Activated T-helper 2 cell treated with anti-CD3 and anti-CD28 coated beads, Interferon-gamma antibody, Interleukin-2, Interleukin-4, amounts not matched to agents 10 μg/mL and 5 μg/mL and 100 μg/mL, durations not matched to agents 14 hours and 24 hours and 36 hours (primary cell): ENCODE data around the gene RFC2. TPM values are rescaled to one million over a fixed set of nuclear protein-coding genes. Genes with fewer than 3 reads are reported as not detected.
"Not testable (repeated sequence)": the region's sequence is repeated elsewhere in the genome, so short reads cannot be mapped to it uniquely, and the experiment has no call there.

Experiments used
- DNase-seq: peaks from one replicate; pipeline ENCODE4 v3.0.0; 2021; ENCODE audit warnings: low spot score
- H3K27ac Mint-ChIP-seq: one replicate; pipeline ENCODE4 v1.8.0; 2021; ENCODE audit warnings: mixed read lengths
- H3K27me3 Mint-ChIP-seq: one replicate; pipeline ENCODE4 v1.8.0; 2021; ENCODE audit warnings: low read depth, mixed read lengths
- H3K36me3 Mint-ChIP-seq: one replicate; pipeline ENCODE4 v1.8.0; 2021; ENCODE audit warnings: low read depth, mixed read lengths
- H3K4me1 Mint-ChIP-seq: one replicate; pipeline ENCODE4 v1.8.0; 2021; ENCODE audit warnings: low read depth, mixed read lengths
- H3K4me3 Mint-ChIP-seq: one replicate; pipeline ENCODE4 v1.8.0; 2021; ENCODE audit warnings: low read depth, mild to moderate bottlenecking, moderate library complexity, mixed read lengths
- H3K9me3 Mint-ChIP-seq: one replicate; pipeline ENCODE4 v1.8.0; 2021; ENCODE audit warnings: mixed read lengths
- intact Hi-C: fragments of 100-400 bp; cut with micrococcal nuclease; formaldehyde crosslinking; loops from one replicate; pipeline ENCODE4 v1.15.1; 2023
- total RNA-seq: library from RNA; stranded (reverse); gene quantifications from 2 replicates; pipeline ENCODE4 v1.2.3, GENCODE V29; 2022

Gene RFC2
- total RNA-seq, 1 donor from 2014 or later = 85.2 TPM

DNA sequence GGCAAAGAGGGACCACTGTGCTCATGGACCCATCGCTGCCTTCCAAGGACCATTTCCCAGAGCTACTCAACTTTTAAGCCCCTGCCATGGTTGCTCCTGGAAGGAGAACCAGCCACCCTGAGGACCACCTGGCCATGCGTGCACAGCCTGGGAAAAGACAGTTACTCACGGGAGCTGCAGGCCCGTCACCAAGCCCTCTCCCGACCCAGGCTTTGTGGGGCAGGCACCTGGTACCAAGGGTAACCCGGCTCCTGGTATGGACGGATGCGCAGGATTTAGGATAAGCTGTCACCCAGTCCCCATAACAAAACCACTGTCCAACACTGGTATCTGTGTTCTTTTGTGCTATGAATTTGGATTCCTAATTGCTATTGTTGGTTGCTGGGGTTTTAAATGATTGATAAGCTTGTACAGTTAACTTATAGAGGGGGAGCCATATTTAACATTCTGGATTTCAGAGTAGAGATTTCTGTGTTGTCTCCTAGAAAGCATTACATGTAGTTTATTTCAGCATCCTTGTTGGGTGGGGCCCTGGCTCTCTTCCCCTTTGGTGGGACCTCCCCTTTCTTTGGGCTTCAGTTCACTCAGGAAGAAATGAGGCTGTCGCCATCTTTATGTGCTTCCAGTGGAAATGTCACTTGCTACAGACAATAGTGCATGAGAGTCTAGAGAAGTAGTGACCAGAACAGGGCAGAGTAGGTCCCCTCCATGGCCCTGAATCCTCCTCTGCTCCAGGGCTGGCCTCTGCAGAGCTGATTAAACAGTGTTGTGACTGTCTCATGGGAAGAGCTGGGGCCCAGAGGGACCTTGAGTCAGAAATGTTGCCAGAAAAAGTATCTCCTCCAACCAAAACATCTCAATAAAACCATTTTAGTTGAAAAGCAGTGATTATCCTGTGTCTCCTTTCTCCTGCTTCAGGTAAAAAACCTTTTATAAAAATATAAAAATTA lies 25.0 kb downstream of the RFC2 start:
- no peak overlapping the region for H3K27ac Mint-ChIP-seq
- DNase-seq = no peak
- intact Hi-C loops = no loop called here
- H3K27me3 Mint-ChIP-seq = no peaks in the 10 kb centered on the region
- H3K9me3 Mint-ChIP-seq = no peaks in the 10 kb centered on the region
- H3K4me1 Mint-ChIP-seq = peaks cover 12% of the 10 kb centered on the region
- peaks cover 53% of the 10 kb centered on the region for H3K36me3 Mint-ChIP-seq
- no peak overlapping the region for H3K4me3 Mint-ChIP-seq

DNA sequence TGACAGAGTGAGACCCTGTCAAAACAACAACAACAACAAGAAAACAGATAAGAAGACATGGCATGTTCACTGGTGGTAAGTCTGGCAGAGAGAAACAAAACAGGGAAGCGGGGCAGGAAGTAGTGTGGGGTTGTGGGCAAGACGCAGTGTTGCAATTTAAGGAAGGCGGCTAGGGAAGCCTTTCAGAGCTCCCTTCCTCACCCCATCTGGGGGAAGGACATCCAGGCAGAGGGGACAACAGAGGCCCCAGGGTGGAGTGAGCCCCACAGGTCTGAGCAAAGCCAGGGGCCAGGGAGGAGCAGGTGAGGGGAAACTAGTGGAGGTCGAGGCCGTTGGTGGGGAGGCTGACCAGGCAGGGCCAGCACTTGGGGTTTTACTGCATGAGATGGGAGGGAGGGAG lies 27.6 kb downstream of the RFC2 start:
- DNase-seq = no peak

DNA sequence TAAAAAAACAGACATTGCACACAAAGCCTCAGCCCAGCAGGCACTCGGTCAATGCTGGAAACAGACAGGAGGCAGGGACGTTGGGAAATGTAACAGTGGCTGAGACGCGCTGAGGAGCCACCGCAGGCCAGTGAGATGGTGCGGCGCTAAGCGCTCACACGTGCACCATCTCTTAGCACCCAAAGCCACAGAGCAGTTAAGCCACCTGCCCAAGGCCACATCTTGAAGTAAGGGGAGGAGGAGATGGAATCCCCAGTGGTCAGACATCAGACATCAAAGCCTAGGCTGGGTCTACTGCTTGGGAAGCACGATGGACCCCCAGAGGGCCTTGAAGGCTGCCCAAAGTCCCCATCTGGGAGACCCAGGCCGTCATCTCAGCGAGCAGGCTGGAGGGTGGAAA lies 28.8 kb downstream of the RFC2 start:
- intact Hi-C loops = no loop called here
- DNase-seq = no peak
- H3K27me3 Mint-ChIP-seq = no peaks in the 10 kb centered on the region
- H3K27ac Mint-ChIP-seq = no peak overlapping the region
- no peak overlapping the region for H3K4me3 Mint-ChIP-seq
- H3K4me1 Mint-ChIP-seq = peaks cover 6% of the 10 kb centered on the region
- no peaks in the 10 kb centered on the region for H3K9me3 Mint-ChIP-seq
- H3K36me3 Mint-ChIP-seq = peaks cover 37% of the 10 kb centered on the region

More for the DNA sequence above, 27.6 kb downstream of the RFC2 start:
- no peaks in the 10 kb centered on the region for H3K9me3 Mint-ChIP-seq
- intact Hi-C loops = no loop called here
- peak overlapping the region; percentile 63 for H3K27ac Mint-ChIP-seq
- H3K36me3 Mint-ChIP-seq = peaks cover 48% of the 10 kb centered on the region
- H3K4me3 Mint-ChIP-seq = no peak overlapping the region
- no peaks in the 10 kb centered on the region for H3K27me3 Mint-ChIP-seq
- peaks cover 12% of the 10 kb centered on the region for H3K4me1 Mint-ChIP-seq

DNA sequence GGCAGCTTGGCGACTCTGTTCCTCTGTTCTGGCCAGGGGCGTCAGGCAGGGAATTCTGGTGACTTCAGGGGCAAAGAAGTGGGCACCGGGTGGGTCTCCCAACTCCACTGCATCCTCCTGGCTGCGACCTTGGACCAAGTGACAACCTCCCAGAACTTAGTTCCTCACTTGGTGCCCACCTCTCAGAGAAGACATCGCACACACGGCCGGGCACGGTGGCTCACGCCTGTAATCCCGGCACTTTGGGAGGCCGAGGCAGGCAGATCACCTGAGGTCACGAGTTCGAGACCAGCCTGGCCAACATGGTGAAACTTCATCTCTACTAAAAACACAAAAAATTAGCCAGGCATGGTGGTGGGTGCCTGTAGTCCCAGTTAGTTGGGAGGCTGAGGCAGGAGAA lies 29.3 kb downstream of the RFC2 start:
- H3K4me3 Mint-ChIP-seq, H3K27ac Mint-ChIP-seq, intact Hi-C loops, H3K27me3 Mint-ChIP-seq, H3K4me1 Mint-ChIP-seq, DNase-seq, H3K9me3 Mint-ChIP-seq: not testable (repeated sequence)
- H3K36me3 Mint-ChIP-seq = peaks cover 34% of the 10 kb centered on the region

DNA sequence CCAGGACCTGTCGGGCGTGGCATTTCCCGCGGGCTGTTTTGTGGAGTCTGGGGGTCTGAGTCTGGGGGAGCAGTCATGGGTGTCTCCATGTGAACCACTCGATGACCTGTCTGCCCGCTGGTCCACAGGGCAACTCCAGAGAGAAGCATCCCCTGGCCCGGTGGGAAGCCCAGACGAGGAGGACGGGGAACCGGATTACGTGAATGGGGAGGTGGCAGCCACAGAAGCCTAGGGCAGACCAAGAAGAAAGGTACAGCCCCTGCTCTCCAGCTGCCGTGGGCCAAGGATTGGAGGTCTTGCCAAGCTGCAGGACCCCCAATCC lies 29.7 kb downstream of the RFC2 start:
- no peaks in the 10 kb centered on the region for H3K9me3 Mint-ChIP-seq
- peaks cover 6% of the 10 kb centered on the region for H3K4me1 Mint-ChIP-seq
- no peak for DNase-seq
- no peak overlapping the region for H3K27ac Mint-ChIP-seq
- intact Hi-C loops = no loop called here
- no peak overlapping the region for H3K4me3 Mint-ChIP-seq
- peaks cover 31% of the 10 kb centered on the region for H3K36me3 Mint-ChIP-seq
- no peaks in the 10 kb centered on the region for H3K27me3 Mint-ChIP-seq

DNA sequence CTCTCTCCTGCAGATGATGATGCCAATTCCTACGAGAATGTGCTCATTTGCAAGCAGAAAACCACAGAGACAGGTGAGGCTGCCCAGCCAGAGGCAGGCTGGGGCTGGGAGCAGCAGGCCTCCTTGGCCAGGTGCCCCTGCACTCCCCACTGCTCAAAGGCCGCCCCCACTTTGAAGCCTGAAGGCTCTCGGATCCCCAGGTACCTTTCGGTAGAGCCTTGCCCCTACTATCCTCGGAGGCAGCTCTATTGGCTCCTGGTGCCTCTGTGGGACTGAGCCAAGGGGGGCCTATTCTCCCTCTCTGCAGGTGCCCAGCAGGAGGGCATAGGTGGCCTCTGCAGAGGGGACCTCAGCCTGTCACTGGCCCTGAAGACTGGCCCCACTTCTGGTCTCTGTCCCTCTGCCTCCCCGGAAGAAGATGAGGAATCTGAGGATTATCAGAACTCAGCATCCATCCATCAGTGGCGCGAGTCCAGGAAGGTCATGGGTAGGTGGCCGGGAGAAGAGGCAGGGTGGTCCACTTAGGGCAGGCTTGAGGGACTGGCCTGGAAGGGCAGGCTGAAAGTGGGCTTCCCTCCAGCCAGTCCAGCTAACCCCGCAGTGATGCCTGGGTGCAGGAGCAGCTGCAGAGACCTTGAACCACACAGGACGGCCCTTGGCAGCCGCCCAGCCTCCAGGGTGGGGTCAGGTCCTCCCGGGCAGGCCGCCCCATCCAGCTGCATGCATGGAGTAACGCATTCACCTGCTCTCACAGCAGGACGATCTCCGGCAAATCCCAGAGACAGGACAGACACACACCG lies 30.3 kb downstream of the RFC2 start:
- intact Hi-C loops = no loop called here
- H3K4me3 Mint-ChIP-seq = no peak overlapping the region
- H3K27me3 Mint-ChIP-seq = no peaks in the 10 kb centered on the region
- peaks cover 6% of the 10 kb centered on the region for H3K4me1 Mint-ChIP-seq
- peak overlapping the region; percentile 43 for H3K27ac Mint-ChIP-seq
- H3K9me3 Mint-ChIP-seq = no peaks in the 10 kb centered on the region
- DNase-seq = no peak
- H3K36me3 Mint-ChIP-seq = peaks cover 25% of the 10 kb centered on the region

DNA sequence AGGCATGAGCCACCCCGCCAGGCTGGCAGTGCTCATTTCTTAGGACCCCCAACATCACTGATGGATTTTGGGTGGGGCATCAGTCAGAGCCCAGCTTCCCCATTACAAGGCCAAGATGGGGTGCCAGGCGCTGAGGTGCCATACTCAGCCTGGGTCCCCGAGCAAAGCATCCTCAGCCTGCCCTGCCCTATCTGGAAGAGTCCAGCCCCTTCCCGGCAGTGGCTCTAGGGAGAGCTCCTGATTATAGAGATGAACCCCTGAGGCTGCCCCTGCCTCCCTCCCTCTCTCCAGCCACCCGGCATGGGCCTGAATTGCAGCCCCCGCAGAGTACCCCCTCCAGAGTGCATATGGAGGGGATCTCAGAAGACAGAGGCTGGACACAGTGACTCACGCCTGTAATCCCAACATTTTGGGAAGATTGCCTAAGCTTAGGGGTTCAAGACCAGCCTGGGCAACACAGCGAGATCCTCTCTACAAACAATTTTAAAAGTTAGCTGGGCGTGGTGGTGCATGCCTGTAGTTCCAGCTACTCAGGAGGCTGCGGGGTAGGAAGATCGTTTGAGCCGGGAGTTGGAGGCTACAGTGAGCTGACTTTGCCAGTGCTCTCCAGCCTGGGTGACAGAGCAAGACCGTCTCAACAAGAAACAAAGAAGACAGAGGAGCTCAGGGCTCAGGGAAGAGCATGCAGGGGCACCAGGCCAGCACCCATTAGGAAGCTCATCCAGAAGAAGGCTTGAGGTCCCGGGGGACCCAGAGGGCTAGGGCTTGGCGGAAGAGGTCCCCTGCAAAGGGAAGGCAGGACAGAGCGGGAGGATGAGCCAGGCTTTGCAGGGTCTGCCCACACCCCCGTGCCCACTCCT lies 31.1 kb downstream of the RFC2 start:
- Mint-ChIP-seq H3K4me3 (no peak overlapping the region), H3K27me3 (no peaks in the 10 kb centered on the region), H3K36me3 (peaks cover 27% of the 10 kb centered on the region), H3K4me1 (peaks cover 9% of the 10 kb centered on the region), H3K9me3 (no peaks in the 10 kb centered on the region), H3K27ac (peak overlapping the region; percentile 43)
- intact Hi-C loops = no loop called here
- no peak for DNase-seq

DNA sequence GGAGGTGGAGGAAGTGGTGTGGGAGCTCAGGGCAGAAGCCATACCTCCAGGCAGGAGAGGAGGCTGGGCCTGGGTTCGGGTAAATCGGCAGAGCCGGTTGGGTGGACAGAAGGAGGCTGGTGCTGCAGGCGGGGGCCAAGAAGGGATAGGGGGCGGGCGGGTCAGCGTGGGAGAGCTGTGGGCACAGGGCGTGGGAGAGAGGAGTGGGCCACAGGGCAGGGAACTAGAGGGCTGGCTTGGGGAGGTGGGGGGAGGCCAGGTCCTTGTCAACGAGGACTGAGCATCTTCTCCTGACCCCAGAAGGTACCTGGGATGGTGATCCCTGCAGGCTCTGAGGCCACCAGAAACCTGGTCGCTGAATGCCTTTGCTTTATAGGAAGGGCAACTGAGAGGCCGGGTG lies 32.5 kb downstream of the RFC2 start:
- Mint-ChIP-seq H3K27me3 (no peaks in the 10 kb centered on the region), H3K4me3 (no peak overlapping the region), H3K4me1 (peaks cover 18% of the 10 kb centered on the region), H3K27ac (no peak overlapping the region), H3K9me3 (no peaks in the 10 kb centered on the region), H3K36me3 (peaks cover 29% of the 10 kb centered on the region)
- DNase-seq = no peak
- intact Hi-C loops = no loop called here

DNA sequence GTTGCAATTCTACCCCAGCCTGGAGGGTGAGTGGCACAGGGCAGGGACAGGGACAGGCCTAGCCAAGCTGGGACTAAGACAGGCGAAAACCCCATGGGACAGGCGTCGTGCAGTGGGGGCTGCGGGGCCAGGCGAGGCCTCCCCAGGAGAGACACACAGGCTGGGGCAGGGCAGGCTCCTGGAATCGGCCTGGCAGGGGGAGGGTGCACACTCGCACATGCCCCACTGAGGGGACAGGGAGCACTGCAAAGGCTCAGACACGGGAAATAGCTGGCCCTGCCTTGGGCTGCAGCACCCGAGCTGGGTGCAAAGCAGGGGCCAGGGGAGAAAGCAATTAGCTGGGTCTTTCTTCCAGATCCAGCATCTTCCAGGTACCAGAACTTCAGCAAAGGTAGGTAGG lies 34.0 kb downstream of the RFC2 start:
- no peak overlapping the region for H3K27ac Mint-ChIP-seq
- H3K27me3 Mint-ChIP-seq = no peaks in the 10 kb centered on the region
- intact Hi-C loops = no loop called here
- H3K9me3 Mint-ChIP-seq = no peaks in the 10 kb centered on the region
- no peak for DNase-seq
- peaks cover 24% of the 10 kb centered on the region for H3K36me3 Mint-ChIP-seq
- H3K4me1 Mint-ChIP-seq = peaks cover 21% of the 10 kb centered on the region
- H3K4me3 Mint-ChIP-seq = no peak overlapping the region

DNA sequence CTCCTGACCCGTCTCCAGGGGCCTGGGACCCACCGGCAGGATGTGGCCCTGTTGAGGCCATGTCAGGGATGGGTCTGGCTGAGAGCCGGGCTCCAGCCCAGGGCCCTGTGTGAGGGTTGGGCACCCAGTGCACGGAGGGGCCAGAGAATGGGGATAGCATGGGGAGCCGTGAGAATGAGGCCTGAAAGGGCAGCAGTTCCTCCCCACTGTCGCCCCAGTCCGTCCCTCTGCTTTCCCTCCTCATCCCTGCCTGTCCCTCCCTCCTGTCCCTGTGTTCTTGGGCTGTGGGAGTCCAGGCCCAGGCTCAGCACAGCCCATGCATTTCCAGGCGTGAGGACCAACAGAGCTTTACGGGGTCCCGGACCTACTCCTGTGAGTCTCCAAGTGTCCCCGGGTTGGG lies 34.8 kb downstream of the RFC2 start:
- no peak overlapping the region for H3K4me3 Mint-ChIP-seq
- peaks cover 21% of the 10 kb centered on the region for H3K4me1 Mint-ChIP-seq
- peaks cover 23% of the 10 kb centered on the region for H3K36me3 Mint-ChIP-seq
- no peak overlapping the region for H3K27ac Mint-ChIP-seq
- H3K27me3 Mint-ChIP-seq = no peaks in the 10 kb centered on the region
- no peaks in the 10 kb centered on the region for H3K9me3 Mint-ChIP-seq
- intact Hi-C loops = no loop called here
- no peak for DNase-seq

DNA sequence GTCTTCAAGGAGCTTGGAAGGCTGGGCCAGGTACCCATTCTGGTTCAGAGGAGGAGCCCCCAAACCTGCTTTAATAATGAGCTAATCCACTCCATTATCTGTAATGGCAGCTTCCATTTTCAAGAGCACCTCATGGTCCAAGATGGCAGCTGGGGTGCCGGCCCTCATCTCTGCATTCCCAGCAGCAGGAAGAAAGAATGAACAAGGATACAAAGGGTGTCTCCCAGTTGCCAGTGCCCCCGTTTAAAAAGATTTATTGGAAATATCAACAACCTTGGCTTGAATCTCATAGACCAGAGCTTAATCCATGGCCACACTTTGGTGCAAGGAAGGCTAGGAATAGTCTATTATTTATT lies 35.9 kb downstream of the RFC2 start:
- no peaks in the 10 kb centered on the region for H3K9me3 Mint-ChIP-seq
- peaks cover 19% of the 10 kb centered on the region for H3K36me3 Mint-ChIP-seq
- peaks cover 21% of the 10 kb centered on the region for H3K4me1 Mint-ChIP-seq
- no peak overlapping the region for H3K4me3 Mint-ChIP-seq
- no peaks in the 10 kb centered on the region for H3K27me3 Mint-ChIP-seq
- intact Hi-C loops = no loop called here
- no peak for DNase-seq
- H3K27ac Mint-ChIP-seq = peak overlapping the region; percentile 79

DNA sequence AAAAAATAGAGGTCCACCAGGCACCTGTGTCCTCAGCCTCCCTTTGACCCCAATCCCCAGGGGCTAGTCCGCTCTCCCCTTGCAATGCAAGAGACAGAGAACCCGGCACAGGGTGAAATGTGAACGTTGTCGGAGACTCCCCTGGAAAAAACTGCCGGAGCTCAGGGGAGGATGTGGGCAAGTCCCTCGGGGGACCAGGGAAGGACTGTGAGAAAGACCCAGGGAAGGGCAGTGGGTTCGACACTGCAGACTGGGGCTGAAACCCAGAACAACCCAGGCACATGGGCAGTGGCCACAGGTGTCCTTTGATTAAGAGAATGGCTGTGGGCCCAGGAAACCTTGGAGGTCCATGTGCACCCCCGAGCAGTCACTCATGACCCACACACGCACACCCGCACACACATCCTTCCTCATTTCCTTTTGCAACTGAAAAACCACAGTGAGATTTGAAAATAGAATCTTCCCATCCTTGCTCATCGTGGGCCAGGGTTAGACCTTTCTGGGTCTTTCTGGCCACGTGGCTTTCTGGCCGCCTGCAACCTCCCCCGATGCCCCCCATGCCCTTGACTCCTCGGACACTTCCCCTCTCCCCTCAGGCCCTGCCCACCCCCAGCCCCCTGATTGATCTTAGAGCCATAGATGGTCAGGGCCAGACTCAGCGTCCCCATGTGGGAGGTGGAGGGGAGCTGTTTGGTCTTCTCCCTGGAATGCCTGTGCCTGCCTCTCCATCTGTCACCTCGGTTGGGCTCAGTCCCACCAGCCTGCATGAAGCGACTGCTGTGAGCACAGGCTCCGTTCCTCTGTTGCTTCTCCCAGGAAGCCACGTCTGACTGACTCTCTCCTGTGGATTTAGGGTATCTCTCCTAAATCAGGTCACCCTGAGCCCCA lies 36.5 kb downstream of the RFC2 start:
- intact Hi-C loops = no loop called here

More for the DNA sequence above, 36.5 kb downstream of the RFC2 start:
- peaks cover 21% of the 10 kb centered on the region for H3K4me1 Mint-ChIP-seq
- peaks cover 16% of the 10 kb centered on the region for H3K36me3 Mint-ChIP-seq
- no peaks in the 10 kb centered on the region for H3K9me3 Mint-ChIP-seq
- DNase-seq = peak; percentile 22
- H3K27me3 Mint-ChIP-seq = no peaks in the 10 kb centered on the region
- peak overlapping the region; percentile 79 for H3K27ac Mint-ChIP-seq
- H3K4me3 Mint-ChIP-seq = peak overlapping the region; percentile 33
